Stimulated activated CD4-positive, alpha-beta T cell treated with anti-CD3 and anti-CD28 coated beads, TNF-alpha, amount 100 ng/mL, for 4 hours (primary cell): ENCODE results near the gene PPP4R3B.

Experiments used
- DNase-seq, 3 experiments: peaks; one replicate each; pipeline ENCODE4 v3.0.0-alpha.2; 2020; ENCODE audit warnings: low read depth in 3 of 3

The PPP4R3B gene

GRCh38 chr2:55617175-55618024 is at the start of gene PPP4R3B:
Gene PPP4R3B, minus strand, starts transcription at chr2:55617622. Its CDS starts 337 bp downstream, at chr2:55617285.
- DNase-seq = peak; percentile 91 to 99 (median 95)

GRCh38 chr2:55653255-55653654 is 35.8 kb upstream of the PPP4R3B start:
- no peak for DNase-seq

GRCh38 chr2:55649211-55649610 is 31.8 kb upstream of the PPP4R3B start:
- DNase-seq = no peak

- DNase-seq = no peak
Observed at GRCh38 chr2:55636831-55637230, 19.4 kb upstream of the PPP4R3B start.

- DNase-seq = no peak
Observed at GRCh38 chr2:55628931-55629330, 11.5 kb upstream of the PPP4R3B start.

- no peak for DNase-seq
Observed at GRCh38 chr2:55627915-55628314, 10.5 kb upstream of the PPP4R3B start.

GRCh38 chr2:55621802-55622201 is 4.4 kb upstream of the PPP4R3B start:
- no peak for DNase-seq

GRCh38 chr2:55620123-55620779 is 2.8 kb upstream of the PPP4R3B start:
- no peak for DNase-seq

- DNase-seq = peak in 1 of 3 experiments; percentile 18
Observed at GRCh38 chr2:55618275-55619055, 1.0 kb upstream of the PPP4R3B start.

- no peak for DNase-seq
Observed at GRCh38 chr2:55618025-55618274, 528 bp upstream of the PPP4R3B start.

GRCh38 chr2:55616551-55617174 is 759 bp downstream of the PPP4R3B start:
- no peak for DNase-seq

GRCh38 chr2:55611997-55612396 is 5.4 kb downstream of the PPP4R3B start:
- no peak for DNase-seq

GRCh38 chr2:55610954-55611743 is 6.3 kb downstream of the PPP4R3B start:
- DNase-seq = no peak

GRCh38 chr2:55609938-55610578 is 7.4 kb downstream of the PPP4R3B start:
- no peak for DNase-seq

- DNase-seq = no peak
Observed at GRCh38 chr2:55609193-55609794, 8.1 kb downstream of the PPP4R3B start.

GRCh38 chr2:55607717-55608116 is 9.7 kb downstream of the PPP4R3B start:
- no peak for DNase-seq

GRCh38 chr2:55604027-55604565 is 13.3 kb downstream of the PPP4R3B start:
- DNase-seq = no peak

GRCh38 chr2:55601849-55602248 is 15.6 kb downstream of the PPP4R3B start:
- DNase-seq = no peak

GRCh38 chr2:55598056-55598795 is 19.2 kb downstream of the PPP4R3B start:
- DNase-seq = no peak
